Fibroblast of villous mesenchyme (primary cell): Measurements from ENCODE around the gene YBX1. TPM values are rescaled to one million over a fixed set of nuclear protein-coding genes. Genes with fewer than 3 reads are reported as not detected.
"Not testable (repeated sequence)": the region's sequence is repeated elsewhere in the genome, so short reads cannot be mapped to it uniquely, and the experiment has no call there.

Experiments used
- DNase-seq: peaks from one replicate; pipeline ENCODE4 v3.0.0-alpha.2; 2010; ENCODE audit warnings: low read depth
- H3K4me3 ChIP-seq: 2 replicates; pipeline ENCODE4 v1.5.1; 2011; ENCODE audit warnings: low read depth, mild to moderate bottlenecking, low read length
- total RNA-seq: library from RNA; depleted of rRNA; stranded (reverse); fragments of >200 nt; gene quantifications from 2 replicates; pipeline ENCODE4 v1.2.3, GENCODE V29; 2012
- TF ChIP-seq, protein P1 (sequence below): IDR thresholded peaks from 2 replicates; pipeline ENCODE4 v1.5.1; 2012; ENCODE audit warnings: low read depth, mild to moderate bottlenecking, low read length; ENCODE audit not compliant: insufficient read depth

Gene YBX1
- total RNA-seq, 1 donor = 578 TPM

DNA sequence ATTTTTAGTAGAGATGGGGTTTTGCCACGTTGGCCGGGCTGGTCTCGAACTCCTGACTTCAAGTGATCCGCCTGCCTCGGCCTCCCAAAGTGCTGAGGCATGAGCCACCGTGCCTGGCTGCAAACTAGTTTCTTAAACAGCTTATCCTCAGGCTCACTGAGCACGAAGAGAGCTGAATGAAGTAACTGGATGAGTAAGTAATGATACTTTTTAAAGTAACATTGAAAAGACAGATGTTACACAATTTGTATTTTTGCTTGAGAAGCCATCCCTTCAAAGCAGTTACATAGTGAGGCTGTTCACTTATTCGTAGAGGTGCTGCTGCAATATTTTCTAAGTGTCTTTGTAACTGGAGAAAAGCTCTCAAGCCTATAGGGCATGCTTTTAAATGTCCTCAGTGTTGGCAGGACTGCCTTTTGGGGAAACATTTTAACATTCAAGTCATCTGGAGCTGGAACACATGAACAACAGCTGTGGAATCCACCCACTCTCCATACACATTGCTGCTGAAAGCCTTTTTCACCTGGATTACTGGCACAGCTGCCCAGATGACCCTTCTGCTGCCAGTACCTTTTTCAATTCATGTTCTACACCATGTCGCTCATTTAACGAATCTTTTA, 2.7 kb upstream of the YBX1 start:
- H3K4me3 ChIP-seq = no peak overlapping the region
- TF ChIP-seq, protein P1, sequence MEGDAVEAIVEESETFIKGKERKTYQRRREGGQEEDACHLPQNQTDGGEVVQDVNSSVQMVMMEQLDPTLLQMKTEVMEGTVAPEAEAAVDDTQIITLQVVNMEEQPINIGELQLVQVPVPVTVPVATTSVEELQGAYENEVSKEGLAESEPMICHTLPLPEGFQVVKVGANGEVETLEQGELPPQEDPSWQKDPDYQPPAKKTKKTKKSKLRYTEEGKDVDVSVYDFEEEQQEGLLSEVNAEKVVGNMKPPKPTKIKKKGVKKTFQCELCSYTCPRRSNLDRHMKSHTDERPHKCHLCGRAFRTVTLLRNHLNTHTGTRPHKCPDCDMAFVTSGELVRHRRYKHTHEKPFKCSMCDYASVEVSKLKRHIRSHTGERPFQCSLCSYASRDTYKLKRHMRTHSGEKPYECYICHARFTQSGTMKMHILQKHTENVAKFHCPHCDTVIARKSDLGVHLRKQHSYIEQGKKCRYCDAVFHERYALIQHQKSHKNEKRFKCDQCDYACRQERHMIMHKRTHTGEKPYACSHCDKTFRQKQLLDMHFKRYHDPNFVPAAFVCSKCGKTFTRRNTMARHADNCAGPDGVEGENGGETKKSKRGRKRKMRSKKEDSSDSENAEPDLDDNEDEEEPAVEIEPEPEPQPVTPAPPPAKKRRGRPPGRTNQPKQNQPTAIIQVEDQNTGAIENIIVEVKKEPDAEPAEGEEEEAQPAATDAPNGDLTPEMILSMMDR = no peak
- no peak for DNase-seq

DNA sequence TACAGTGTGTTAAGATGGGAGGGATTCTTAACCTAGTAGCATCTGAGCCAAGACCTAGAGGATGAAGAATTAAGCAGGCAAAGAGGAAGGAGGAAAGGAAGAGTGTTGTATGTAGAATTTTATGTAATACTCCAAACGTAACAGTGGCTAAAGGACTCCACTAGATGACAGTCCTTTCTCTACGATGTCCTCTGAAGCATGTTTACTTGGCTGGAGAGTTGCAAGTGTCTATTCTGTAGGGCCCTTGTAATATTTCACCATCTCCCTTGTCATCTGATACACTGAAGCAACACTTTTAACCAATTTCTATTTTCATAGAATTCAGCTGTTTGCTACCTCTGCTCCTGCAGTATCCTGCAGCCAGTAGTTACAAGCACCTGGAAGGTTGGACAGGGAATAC, 2.2 kb upstream of the YBX1 start:
- TF ChIP-seq, protein P1 = no peak
- no peak for DNase-seq
- H3K4me3 ChIP-seq = no peak overlapping the region

DNA sequence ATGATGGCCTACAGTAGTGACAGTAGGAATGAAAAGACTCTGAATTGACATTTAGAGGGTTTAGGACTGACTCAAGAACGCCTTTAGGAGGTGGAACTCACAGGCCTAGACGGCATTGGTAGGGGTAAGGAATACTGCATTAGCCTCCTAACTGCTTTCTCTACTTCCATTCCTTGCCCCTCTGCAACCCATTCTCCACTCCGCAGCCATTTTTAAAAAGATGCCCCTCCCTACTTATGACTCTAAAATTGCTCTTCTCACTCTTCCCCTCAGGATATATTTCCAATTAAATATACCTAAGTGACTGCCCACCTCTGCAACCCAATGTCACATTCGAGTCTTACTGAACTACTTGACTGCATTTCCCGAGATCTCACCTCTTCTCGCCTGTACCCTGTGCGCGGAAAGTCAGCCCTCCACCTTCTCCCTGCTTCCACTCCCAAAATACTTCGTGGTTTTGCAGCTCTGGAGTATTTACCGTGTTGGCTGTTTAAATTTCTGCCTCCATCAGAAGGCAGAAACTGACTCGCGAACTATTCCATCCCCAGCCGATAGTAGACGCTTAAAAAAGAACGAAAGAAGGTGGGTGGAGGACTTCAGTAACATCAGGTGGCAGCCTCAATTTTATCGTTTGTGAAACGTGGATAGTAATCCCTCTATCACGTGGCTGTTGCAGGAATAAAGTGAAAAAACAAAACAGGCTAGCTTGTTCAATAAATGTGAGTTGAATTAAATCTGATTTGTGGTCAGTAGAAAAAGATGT, 1.1 kb upstream of the YBX1 start:
- TF ChIP-seq, protein P1 = no peak
- peak overlapping the region; percentile 92 for H3K4me3 ChIP-seq
- DNase-seq = peak; percentile 34

DNA sequence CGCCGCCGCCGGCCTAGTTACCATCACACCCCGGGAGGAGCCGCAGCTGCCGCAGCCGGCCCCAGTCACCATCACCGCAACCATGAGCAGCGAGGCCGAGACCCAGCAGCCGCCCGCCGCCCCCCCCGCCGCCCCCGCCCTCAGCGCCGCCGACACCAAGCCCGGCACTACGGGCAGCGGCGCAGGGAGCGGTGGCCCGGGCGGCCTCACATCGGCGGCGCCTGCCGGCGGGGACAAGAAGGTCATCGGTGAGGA, 193 bp downstream of the YBX1 start:
- peak overlapping the region; percentile 92 for H3K4me3 ChIP-seq
- not testable (repeated sequence) for DNase-seq

DNA sequence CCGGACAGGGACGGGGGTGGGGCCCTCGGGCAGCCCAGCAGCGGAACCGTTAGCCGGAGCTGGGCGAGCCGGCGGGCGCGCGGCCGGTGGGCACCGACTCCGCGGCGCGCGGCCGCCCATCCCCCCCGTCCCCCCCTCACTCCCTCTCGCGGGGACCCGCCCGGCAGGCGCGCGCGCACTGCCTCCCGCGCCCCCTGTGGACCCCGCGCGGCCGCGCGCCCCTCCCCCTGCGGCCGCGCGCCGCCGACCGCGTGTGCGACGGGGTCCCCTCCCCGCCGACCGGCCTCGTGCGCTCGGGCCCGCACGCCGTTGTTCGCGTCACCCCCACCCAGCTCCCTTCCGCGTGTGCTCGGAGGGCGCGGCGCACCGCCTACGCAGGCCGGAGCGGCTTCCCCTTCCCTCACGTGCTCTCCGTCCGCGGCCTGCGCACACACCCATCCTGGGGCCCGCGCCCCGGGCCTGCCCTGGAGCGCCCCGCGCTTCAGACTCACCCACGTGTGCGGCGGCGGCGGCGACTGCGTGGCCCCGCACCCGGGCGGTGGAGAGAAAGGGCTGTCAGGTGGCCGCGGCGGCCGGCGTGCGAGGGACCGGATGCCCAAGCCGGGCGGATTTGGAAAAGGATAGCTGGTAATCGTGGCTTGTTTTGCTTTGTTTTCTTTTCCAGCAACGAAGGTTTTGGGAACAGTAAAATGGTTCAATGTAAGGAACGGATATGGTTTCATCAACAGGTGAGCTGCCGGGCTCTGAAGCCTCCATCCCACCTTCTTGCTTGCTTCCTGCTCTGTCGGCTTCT, 717 bp downstream of the YBX1 start:
- peak overlapping the region; percentile 92 for H3K4me3 ChIP-seq
- peak; percentile 82 for DNase-seq
- TF ChIP-seq, protein P1 = no peak

DNA sequence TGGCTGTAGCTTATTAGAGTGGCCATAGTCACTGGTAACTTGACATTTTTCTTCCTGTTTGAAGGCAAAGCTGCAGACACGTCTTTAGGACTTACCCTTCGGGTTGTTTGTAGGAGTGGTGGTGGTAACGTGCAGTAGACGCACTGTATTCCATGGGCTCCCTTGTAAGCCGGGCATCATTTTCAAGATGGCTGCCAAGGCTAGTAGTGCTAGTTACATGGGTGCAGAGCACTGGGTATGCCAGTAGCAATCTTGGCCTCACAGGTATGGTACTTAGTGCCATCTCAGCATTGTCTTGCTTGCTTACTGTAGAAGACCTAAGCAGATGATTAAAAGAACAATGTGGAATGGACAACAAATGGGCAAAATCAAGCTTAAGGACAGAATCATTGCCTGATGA, 1.9 kb downstream of the YBX1 start:
- peak; percentile 26 for DNase-seq
- TF ChIP-seq, protein P1 = no peak
- H3K4me3 ChIP-seq = peak overlapping the region; percentile 92

DNA sequence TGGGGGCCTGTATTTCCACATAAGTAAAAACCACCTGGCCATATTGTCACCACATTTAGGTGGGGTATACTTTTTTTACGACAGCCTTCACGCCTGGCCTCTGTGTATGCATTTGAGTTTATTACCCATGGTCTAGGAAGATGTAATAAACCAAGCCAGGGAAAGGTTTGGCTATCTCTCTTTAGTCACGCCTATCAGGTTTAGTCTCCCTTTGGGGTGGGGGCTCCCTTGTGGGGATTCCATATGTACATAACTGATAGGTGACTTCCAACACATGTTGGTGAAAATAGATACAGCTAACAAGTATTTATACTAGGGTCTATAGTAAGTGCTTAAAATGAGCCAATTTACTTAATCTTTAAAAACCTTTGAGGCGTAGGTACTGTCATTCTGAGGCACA, 4.2 kb downstream of the YBX1 start:
- H3K4me3 ChIP-seq = no peak overlapping the region
- TF ChIP-seq, protein P1 = no peak
- no peak for DNase-seq
